SK-N-SH treated with all-trans-retinoic acid at 6 μM for 48 hours (cell line): ENCODE measurements around the gene TSPAN9.

Experiments
- ATAC-seq: fragments of 200-7000 bp; cut with Tn5 transposase; 3 replicates; pipeline ENCODE4 v1.9.1; 2020; ENCODE audit warnings: mild to moderate bottlenecking, moderate library complexity
- ARNTL ChIP-seq: fragments of 450-650 bp; formaldehyde crosslinking; IDR thresholded peaks from 2 replicates; pipeline ENCODE4 v1.5.0; 2020; ENCODE audit warnings: low read depth, mild to moderate bottlenecking, moderate library complexity, borderline replicate concordance
- CREB5 ChIP-seq: fragments of 250-450 bp; sonication (Bioruptor Pico); IDR thresholded peaks from 2 replicates; pipeline ENCODE4 v1.5.1; 2020; ENCODE audit warnings: low read depth, mild to moderate bottlenecking, moderate library complexity
- CSDC2 ChIP-seq: fragments of 250-450 bp; sonication (Bioruptor Pico); IDR thresholded peaks from 2 replicates; pipeline ENCODE4 v1.5.0; 2020; ENCODE audit warnings: mild to moderate bottlenecking, moderate library complexity
- ESRRG ChIP-seq: fragments of 250-450 bp; sonication (Bioruptor Pico); IDR thresholded peaks from 2 replicates; pipeline ENCODE4 v1.6.1; 2021; ENCODE audit warnings: mild to moderate bottlenecking
- GLIS3 ChIP-seq: fragments of 250-450 bp; sonication (Bioruptor Pico); IDR thresholded peaks from 2 replicates; pipeline ENCODE4 v1.5.0; 2020; ENCODE audit warnings: mild to moderate bottlenecking, moderate library complexity
- ISL1 ChIP-seq: fragments of 250-450 bp; sonication (Bioruptor Pico); IDR thresholded peaks from 2 replicates; pipeline ENCODE4 v2.1.2; 2022; ENCODE audit warnings: mild to moderate bottlenecking, moderate library complexity
- OSR1 ChIP-seq: fragments of 250-450 bp; sonication (Bioruptor Pico); IDR thresholded peaks from 2 replicates; pipeline ENCODE4 v1.8.0; 2022; ENCODE audit warnings: moderate library complexity, mild to moderate bottlenecking, inconsistent platforms
- PATZ1 ChIP-seq: fragments of 250-450 bp; sonication (Bioruptor Pico); IDR thresholded peaks from 2 replicates; pipeline ENCODE4 v1.8.0; 2020; ENCODE audit warnings: mild to moderate bottlenecking, moderate library complexity, borderline replicate concordance
- POU6F1 ChIP-seq: fragments of 250-450 bp; sonication (Bioruptor Pico); IDR thresholded peaks from 2 replicates; pipeline ENCODE4 v1.8.0; 2021; ENCODE audit warnings: low read depth, mild to moderate bottlenecking, moderate library complexity, borderline replicate concordance
- PPARA ChIP-seq: fragments of 250-450 bp; sonication (Bioruptor Pico); IDR thresholded peaks from 2 replicates; pipeline ENCODE4 v1.5.0; 2020; ENCODE audit warnings: mild to moderate bottlenecking, borderline replicate concordance
- RARB ChIP-seq: fragments of 250-450 bp; sonication (Bioruptor Pico); IDR thresholded peaks from 2 replicates; pipeline ENCODE4 v1.8.0; 2021; ENCODE audit warnings: mild to moderate bottlenecking, moderate library complexity
- SNAI2 ChIP-seq: fragments of 250-450 bp; sonication (Bioruptor Pico); IDR thresholded peaks from 2 replicates; pipeline ENCODE4 v1.5.0; 2020; ENCODE audit warnings: mild to moderate bottlenecking, moderate library complexity
- TCF4 ChIP-seq: fragments of 250-450 bp; sonication (Bioruptor Pico); IDR thresholded peaks from 2 replicates; pipeline ENCODE4 v1.8.0; 2021; ENCODE audit warnings: mild to moderate bottlenecking, moderate library complexity, borderline replicate concordance
- TSHZ2 ChIP-seq: fragments of 250-450 bp; sonication (Bioruptor Pico); IDR thresholded peaks from 2 replicates; pipeline ENCODE4 v1.5.0; 2020; ENCODE audit warnings: mild to moderate bottlenecking, moderate library complexity
- ZFP3 ChIP-seq: fragments of 250-450 bp; sonication (Bioruptor Pico); IDR thresholded peaks from 2 replicates; pipeline ENCODE4 v1.5.0; 2020; ENCODE audit warnings: mild to moderate bottlenecking, moderate library complexity
- ZNF565 ChIP-seq: fragments of 450-650 bp; formaldehyde crosslinking; conservative IDR thresholded peaks from 2 replicates; pipeline ENCODE4 v1.5.0; 2020; ENCODE audit warnings: low read depth, mild to moderate bottlenecking, moderate library complexity
- ZNF70 ChIP-seq: fragments of 450-650 bp; formaldehyde crosslinking; IDR thresholded peaks from 2 replicates; pipeline ENCODE4 v1.5.0; 2020; ENCODE audit warnings: mild to moderate bottlenecking, moderate library complexity
- ZNF8 ChIP-seq: fragments of 450-650 bp; formaldehyde crosslinking; IDR thresholded peaks from 2 replicates; pipeline ENCODE4 v1.5.0; 2020; ENCODE audit warnings: mild to moderate bottlenecking, moderate library complexity

Gene TSPAN9

GRCh38 chr12:3117591-3118015 is 40.4 kb downstream of the TSPAN9 start:
- TF ChIP-seq ZNF70 (CRISPR knock-in tag) (no peak), TSHZ2 (CRISPR knock-in tag) (no peak)

GRCh38 chr12:3119192-3119755 is 42.1 kb downstream of the TSPAN9 start:
- TF ChIP-seq ARNTL (no peak), OSR1 (CRISPR knock-in tag) (no peak), PATZ1 (CRISPR knock-in tag) (no peak), ZNF565 (CRISPR knock-in tag) (no peak), CREB5 (CRISPR knock-in tag) (no peak), ZNF8 (CRISPR knock-in tag) (no peak), PPARA (no peak), POU6F1 (CRISPR knock-in tag) (no peak), ESRRG (CRISPR knock-in tag) (no peak), CSDC2 (CRISPR knock-in tag) (no peak), TCF4 (CRISPR knock-in tag) (no peak)
- TF ChIP-seq, all 23 proteins: peak for 0
- no peak for ATAC-seq

More at GRCh38 chr12:3117591-3118015, 40.4 kb downstream of the TSPAN9 start:
- peak; percentile 82 for ATAC-seq

GRCh38 chr12:3119756-3120601 is 42.8 kb downstream of the TSPAN9 start:
- TF ChIP-seq ZFP3 (CRISPR knock-in tag) (no peak), CREB5 (CRISPR knock-in tag) (no peak), RARB (CRISPR knock-in tag) (no peak), SNAI2 (CRISPR knock-in tag) (no peak), TCF4 (CRISPR knock-in tag) (no peak), ZNF565 (CRISPR knock-in tag) (no peak), ESRRG (CRISPR knock-in tag) (no peak), ZNF8 (CRISPR knock-in tag) (no peak), ISL1 (no peak), OSR1 (CRISPR knock-in tag) (no peak), TSHZ2 (CRISPR knock-in tag) (no peak), ARNTL (no peak), GLIS3 (CRISPR knock-in tag) (no peak)
- ATAC-seq: no peak
